GM18907 (cell line): ENCODE results near the gene TEAD1.

Experiments used
- ATAC-seq: cut with Tn5 transposase; IDR thresholded peaks from one replicate; pipeline ENCODE4 v1.9.1; 2021; ENCODE audit warnings: mild to moderate bottlenecking, moderate library complexity; ENCODE audit not compliant: unreplicated experiment

TEAD1 gene

DNA sequence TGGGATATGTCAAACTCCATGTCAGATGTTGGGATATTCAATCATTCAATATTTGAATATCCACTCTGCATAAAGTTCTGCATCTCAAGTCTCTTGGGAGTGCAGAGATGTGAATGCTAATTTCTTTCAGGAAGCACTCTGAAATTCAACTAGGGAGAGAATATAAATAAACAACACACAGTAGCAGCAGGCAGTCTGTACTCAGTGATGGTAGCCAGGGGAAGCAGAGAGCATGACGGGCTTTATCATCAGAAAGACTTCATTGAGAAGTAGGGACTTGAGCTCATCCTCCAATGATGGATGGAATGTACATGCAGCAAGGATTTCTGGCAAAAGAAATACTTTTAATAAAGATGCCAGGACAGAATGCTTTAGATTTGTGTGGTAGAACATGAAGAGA lies 9.8 kb upstream of the TEAD1 start:
- no peak for ATAC-seq

DNA sequence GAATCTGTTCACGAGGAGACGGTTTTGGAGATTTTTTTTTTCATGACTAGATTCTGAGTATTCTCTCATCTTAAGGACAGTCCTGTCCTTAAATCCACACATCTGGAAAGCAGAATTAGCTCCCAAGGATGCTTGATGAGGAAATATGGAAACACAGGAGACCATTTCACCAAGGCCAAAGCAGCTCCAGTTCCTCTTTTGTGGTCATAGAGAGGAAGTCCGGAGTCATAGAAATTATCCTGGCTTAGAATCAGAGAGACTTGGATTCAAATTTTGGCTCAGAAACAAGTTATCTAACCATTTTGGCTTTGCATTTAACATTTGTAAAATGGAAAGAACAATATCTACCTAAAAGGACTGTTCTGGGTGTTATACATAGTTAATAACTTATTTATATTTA lies 7.3 kb upstream of the TEAD1 start:
- no peak for ATAC-seq

DNA sequence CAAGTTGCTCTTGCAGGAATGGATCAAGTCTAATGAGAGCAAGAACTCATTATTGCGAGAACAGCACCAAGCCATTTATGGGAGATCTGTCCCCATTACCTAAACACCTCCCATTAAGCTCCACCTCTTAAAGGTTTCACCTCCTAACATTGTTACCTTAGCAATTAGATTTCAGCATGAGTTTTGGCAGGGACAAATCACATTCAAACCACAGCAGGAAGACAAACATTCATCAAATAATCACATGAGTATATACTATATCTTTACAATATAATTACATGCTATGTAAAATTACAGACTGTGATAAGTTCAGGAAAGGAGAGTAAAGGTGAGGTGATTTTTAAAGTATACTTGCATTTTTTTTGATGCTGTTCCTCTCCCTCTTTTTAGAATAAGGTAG lies 6.6 kb upstream of the TEAD1 start:
- ATAC-seq: no peak

DNA sequence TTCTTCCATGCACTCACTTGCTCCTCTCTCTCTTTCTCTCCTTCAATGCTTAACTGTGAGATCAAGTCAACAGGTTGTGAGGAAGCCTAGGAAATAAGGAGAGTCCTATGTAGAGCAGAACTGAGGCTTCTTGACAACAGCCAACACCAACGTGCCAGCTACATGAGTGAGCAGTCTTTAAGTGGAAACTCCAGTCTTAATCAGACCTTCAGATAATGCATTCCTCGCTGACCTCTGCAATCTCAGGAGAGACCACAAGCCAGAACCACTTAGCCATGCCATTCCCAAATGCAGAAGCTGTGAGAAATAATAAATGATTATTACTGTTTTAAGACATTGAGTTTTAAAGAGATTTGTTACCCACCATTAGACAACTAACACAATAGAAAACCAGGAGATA lies 6.1 kb upstream of the TEAD1 start:
- no peak for ATAC-seq

DNA sequence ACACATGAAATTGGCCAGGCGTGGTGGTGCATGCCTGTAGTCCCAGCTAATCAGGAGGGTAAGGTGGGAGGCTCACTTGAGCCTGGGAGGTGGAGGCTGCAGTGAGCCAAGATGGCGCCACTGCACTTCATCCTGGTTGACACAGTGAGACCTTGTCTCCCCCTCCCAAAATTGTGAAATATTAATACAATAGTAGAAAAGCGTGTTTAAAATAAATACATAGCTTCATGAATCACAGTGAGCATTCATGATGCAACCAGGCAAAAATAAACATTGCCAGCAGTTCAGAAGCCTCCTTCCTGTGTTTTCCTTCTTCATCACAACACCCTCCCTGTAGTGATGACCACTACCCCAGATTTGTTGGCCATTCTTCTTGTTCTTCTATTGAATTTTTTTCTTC lies 4.3 kb upstream of the TEAD1 start:
- ATAC-seq: no peak

DNA sequence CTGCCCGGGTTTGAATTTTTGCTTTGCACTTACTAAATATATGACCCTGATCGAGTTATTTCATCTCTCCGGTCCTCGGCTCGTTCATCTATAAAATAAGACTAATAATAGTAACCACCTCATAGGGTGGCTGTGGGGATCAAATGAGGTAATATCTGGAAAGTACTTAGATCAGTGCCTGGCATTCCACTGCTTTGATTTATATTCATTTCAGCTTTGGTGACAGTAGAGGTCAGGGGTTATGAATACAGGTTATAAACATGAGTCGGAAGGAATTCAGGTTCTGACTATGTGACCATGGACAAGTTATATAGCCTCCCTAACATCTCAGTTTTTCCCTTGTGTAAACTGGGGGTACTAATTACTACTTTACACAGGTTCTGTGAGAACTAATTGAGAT lies 2.9 kb upstream of the TEAD1 start:
- no peak for ATAC-seq

GRCh38 chr11:12673601-12673923 lies 659 bp upstream of the TEAD1 start:
- ATAC-seq: no peak

- ATAC-seq: peak; percentile 44
Observed at GRCh38 chr11:12674571-12674935, 332 bp downstream of the TEAD1 start.

GRCh38 chr11:12674936-12675696 lies 895 bp downstream of the TEAD1 start:
- ATAC-seq: peak; percentile 12

GRCh38 chr11:12675951-12676711 lies 1.9 kb downstream of the TEAD1 start:
- no peak for ATAC-seq

DNA sequence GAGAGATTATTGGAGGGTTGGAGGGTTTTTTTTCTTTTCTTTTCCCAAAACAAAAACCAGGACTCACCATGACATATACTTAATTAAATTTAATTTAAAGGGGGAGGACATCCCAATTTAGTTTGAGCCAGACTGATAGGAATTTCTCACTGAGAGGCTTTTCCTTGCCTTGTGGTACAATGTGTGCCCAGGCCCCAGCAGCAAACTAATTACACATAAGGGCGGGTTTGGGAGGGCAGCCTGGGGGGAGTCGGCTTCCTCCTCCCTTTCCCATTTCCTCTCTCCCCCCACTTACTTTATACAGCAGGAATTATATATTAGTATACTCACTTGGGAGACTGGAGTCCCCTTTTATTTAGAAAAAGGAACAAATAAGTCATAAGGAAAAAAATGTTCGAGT lies 2.9 kb downstream of the TEAD1 start:
- ATAC-seq: no peak

- no peak for ATAC-seq
Observed at GRCh38 chr11:12678092-12678491, 3.9 kb downstream of the TEAD1 start.

GRCh38 chr11:12678991-12679390 lies 4.8 kb downstream of the TEAD1 start:
- ATAC-seq: no peak

DNA sequence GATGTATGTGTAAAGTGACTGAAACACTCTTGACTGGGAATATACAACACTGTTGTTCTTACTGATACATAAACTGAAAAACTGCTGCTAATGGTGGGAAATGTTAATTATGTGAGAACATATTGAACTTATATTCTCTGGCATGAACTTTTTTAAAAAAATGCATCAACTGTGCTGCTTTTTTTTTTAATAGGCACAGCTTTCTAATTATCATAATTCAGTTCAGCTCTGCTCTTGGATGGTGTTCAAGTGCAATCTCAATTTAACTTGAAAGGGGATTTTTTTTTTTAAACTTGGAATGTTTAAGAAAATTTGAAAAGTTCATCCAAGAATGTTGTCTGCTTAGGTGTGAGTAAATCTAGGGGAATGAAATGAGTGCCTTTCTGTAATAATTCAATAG lies 5.2 kb downstream of the TEAD1 start:
- ATAC-seq: no peak

DNA sequence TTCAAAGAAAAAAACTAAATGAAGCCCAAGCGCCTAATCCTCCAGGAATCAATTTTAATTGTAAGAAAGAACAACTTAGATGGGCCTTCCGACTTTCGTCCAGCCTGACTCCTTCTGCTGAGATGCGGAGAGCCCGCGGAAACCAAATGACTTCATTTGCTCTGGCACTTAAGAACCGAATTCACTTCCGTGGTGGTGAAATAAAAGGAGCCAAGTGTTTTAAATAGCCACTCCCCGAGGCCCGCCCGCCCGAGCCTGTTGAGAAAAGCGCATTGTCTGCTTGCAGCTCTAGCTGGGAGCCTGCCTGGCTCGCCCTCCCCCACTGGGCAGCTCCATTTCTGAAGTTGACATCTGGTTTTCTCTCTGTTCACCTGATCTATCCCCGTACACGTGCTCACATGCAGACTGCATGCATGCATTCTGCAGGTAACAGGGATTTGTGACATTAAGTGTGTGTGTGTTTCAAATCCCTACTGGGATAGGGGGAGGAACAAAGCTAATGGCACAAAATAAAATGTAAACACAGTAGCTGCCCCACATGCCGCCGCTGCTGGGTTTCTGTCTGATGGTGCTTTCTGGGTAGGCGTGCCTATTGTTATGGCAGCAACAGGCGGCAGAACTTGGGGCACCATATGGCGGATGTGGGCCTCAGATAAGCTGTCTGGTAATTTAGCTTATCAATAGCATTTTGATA lies 6.2 kb downstream of the TEAD1 start:
- no peak for ATAC-seq

DNA sequence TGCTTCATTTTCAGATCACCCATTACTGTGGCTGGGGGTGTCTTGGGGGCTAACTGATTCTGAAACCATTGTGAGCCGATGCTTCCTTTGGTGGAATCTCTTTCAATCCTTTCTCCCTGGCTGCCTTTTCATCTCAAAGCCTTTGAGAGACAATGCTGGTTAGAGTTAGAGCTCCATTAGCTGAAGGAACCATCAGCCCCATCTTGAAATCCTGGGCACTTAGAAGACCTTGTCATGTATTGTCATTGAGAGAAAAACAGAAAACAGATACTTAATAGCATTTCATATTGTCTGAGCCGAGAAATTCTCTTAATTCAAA lies 6.7 kb downstream of the TEAD1 start:
- ATAC-seq: no peak

- no peak for ATAC-seq
Observed at GRCh38 chr11:12681466-12681865, 7.2 kb downstream of the TEAD1 start.

DNA sequence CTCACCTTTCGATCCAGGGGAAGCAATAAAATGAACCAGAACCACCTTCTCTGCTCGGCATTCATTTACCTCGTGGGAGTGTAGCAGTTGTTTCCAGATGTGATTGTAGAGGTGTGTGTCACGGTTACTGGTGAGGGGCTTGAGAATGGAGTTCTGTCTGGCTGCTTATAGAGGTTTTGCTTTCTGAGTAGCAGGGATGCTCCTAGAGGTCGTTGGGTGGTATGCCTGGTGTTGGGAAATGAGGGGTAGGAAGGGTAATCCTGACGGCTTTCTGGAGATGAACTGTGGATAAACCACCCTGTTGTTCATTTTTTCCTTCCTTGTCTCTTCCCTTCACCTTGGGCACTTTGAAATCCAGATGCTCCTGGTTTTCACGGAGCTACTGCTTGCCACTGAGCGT lies 8.1 kb downstream of the TEAD1 start:
- no peak for ATAC-seq

- no peak for ATAC-seq
Observed at GRCh38 chr11:12682737-12683500, 8.7 kb downstream of the TEAD1 start.

- no peak for ATAC-seq
Observed at GRCh38 chr11:12683874-12684273, 9.7 kb downstream of the TEAD1 start.

- no peak for ATAC-seq
Observed at GRCh38 chr11:12684315-12684714, 10.1 kb downstream of the TEAD1 start.

- no peak for ATAC-seq
Observed at GRCh38 chr11:12684816-12685215, 10.6 kb downstream of the TEAD1 start.
